Neural cell (in vitro differentiated cells): ENCODE results near the gene CNTFR.

ENCODE experiments used
- CTCF ChIP-seq: fragments of 450-650 bp; IDR thresholded peaks from 2 replicates; pipeline ENCODE4 v1.5.1; 2014; ENCODE audit warnings: antibody characterized with exemption, mild to moderate bottlenecking, moderate library complexity; ENCODE audit not compliant: poor library complexity, severe bottlenecking
- EZH2 ChIP-seq: fragments of 200-600, 300-800 bp; shearing (Covaris generic), sonication (generic); IDR thresholded peaks from 2 replicates; pipeline ENCODE4 v1.6.1; 2014; ENCODE audit warnings: antibody characterized with exemption, low read length, borderline replicate concordance, mild to moderate bottlenecking; ENCODE audit not compliant: insufficient read depth, poor library complexity, severe bottlenecking
- MXI1 ChIP-seq: fragments of 450-650 bp; conservative IDR thresholded peaks from 2 replicates; pipeline ENCODE4 v1.6.1; 2014; ENCODE audit warnings: antibody characterized with exemption, mild to moderate bottlenecking; ENCODE audit not compliant: poor library complexity, severe bottlenecking
- POLR2AphosphoS5 ChIP-seq: IDR thresholded peaks from 2 replicates; pipeline ENCODE4 v1.6.1; 2012
- TF ChIP-seq, protein P1 (sequence below): IDR thresholded peaks from 2 replicates; pipeline ENCODE4 v1.6.1; 2012; ENCODE audit warnings: borderline replicate concordance

DNA sequence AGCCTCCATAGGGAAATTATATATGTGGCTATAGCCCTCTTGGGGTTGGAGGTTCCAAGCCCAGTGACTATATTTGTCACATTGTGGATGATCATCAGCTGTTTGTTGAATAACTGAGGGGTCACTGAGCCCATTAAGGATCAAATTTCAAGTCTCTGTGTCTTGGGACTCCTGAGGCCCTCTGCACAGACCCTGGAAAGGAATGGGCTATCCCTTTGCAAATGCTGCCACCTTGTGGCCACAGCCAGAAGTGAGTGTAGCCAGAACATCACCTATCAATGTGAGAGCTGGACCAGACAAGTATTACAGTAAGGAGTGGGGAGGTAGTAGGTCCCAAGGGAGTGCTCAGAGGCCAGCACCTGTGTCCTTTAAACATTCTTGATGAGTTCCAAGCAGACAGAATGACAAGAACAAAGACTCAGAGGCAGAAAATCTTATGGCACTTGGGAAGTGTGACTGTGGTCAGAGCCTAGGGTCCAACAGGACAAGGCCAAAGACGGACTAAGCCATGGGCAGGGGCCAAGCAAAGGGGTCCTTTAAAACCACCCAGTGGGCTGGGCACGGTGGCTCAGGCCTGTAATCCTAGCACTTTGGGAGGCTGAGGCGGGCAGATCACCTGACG, 14.2 kb upstream of the CNTFR start:
- TF ChIP-seq CTCF (peak; percentile 97), EZH2 (no peak), POLR2AphosphoS5 (no peak), MXI1 (no peak)
- TF ChIP-seq, protein P1, sequence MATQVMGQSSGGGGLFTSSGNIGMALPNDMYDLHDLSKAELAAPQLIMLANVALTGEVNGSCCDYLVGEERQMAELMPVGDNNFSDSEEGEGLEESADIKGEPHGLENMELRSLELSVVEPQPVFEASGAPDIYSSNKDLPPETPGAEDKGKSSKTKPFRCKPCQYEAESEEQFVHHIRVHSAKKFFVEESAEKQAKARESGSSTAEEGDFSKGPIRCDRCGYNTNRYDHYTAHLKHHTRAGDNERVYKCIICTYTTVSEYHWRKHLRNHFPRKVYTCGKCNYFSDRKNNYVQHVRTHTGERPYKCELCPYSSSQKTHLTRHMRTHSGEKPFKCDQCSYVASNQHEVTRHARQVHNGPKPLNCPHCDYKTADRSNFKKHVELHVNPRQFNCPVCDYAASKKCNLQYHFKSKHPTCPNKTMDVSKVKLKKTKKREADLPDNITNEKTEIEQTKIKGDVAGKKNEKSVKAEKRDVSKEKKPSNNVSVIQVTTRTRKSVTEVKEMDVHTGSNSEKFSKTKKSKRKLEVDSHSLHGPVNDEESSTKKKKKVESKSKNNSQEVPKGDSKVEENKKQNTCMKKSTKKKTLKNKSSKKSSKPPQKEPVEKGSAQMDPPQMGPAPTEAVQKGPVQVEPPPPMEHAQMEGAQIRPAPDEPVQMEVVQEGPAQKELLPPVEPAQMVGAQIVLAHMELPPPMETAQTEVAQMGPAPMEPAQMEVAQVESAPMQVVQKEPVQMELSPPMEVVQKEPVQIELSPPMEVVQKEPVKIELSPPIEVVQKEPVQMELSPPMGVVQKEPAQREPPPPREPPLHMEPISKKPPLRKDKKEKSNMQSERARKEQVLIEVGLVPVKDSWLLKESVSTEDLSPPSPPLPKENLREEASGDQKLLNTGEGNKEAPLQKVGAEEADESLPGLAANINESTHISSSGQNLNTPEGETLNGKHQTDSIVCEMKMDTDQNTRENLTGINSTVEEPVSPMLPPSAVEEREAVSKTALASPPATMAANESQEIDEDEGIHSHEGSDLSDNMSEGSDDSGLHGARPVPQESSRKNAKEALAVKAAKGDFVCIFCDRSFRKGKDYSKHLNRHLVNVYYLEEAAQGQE, result no peak
